H1 (cell line): Measurements from ENCODE around the gene MIDN. TPM values are rescaled to one million over a fixed set of nuclear protein-coding genes. Genes with fewer than 3 reads are reported as not detected.
A peak's percentile ranks its signal among the peaks of the same experiment; 100 is the strongest.

ENCODE experiments used
- CTCF ChIA-PET: fragments of 300-600 bp; sonication (Branson Sonifier 250); formaldehyde crosslinking; loops from one replicate; lab custom pipeline; 2021; ENCODE audit not compliant: partially characterized antibody; lab: Charles Lee
- POLR2A ChIA-PET: fragments of 300-600 bp; sonication (Branson Sonifier 250); formaldehyde crosslinking; loops from one replicate; lab custom pipeline; 2021; ENCODE audit warnings: inconsistent platforms; ENCODE audit not compliant: partially characterized antibody; lab: Charles Lee
- DNase-seq, 2 experiments: peaks; one replicate each; pipeline versions ENCODE4 v3.0.0 to v3.0.0-alpha.2; 2010 to 2022; ENCODE audit warnings: low spot score in 2 of 2, low read depth in 1 of 2, mixed read lengths in 1 of 2
- FAIRE-seq: peaks from 2 replicates; lab custom pipeline; 2011; peaks lifted over from hg19 to GRCh38; lab: Jason Lieb, UNC
- H2AFZ ChIP-seq: 2 replicates; pipeline ENCODE4 v1.8.1; 2012; ENCODE audit warnings: low read length, inconsistent platforms
- H2AK5ac ChIP-seq: 2 replicates; pipeline ENCODE4 v1.6.1; 2013; ENCODE audit warnings: low read depth, low read length
- H2BK120ac ChIP-seq: replicated peaks from 2 replicates; pipeline ENCODE3; 2013; ENCODE audit warnings: low read depth, low read length, inconsistent platforms
- H2BK12ac ChIP-seq: 2 replicates; pipeline ENCODE4 v1.6.1; 2013; ENCODE audit warnings: low read depth, low read length
- H2BK15ac ChIP-seq: 2 replicates; pipeline ENCODE4 v1.6.1; 2013; ENCODE audit warnings: low read length
- H2BK20ac ChIP-seq: 2 replicates; pipeline ENCODE4 v1.6.1; 2013; ENCODE audit warnings: low read length
- H2BK5ac ChIP-seq: 2 replicates; pipeline ENCODE4 v1.6.1; 2013; ENCODE audit warnings: low read depth, low read length
- H3K14ac ChIP-seq: 2 replicates; pipeline ENCODE4 v1.6.1; 2013; ENCODE audit warnings: inconsistent platforms; ENCODE audit not compliant: insufficient read length
- H3K18ac ChIP-seq: 2 replicates; pipeline ENCODE4 v1.6.1; 2013; ENCODE audit warnings: low read length; ENCODE audit errors: extremely low read depth
- H3K23ac ChIP-seq: 2 replicates; pipeline ENCODE4 v1.6.1; 2013; ENCODE audit warnings: inconsistent platforms; ENCODE audit not compliant: insufficient read length
- H3K23me2 ChIP-seq: 2 replicates; pipeline ENCODE4 v1.6.1; 2013; ENCODE audit warnings: low read depth, low read length
- H3K27ac ChIP-seq: 2 replicates; pipeline ENCODE4 v1.6.1; 2011; ENCODE audit warnings: low read depth, low read length, inconsistent platforms
- H3K27me3 ChIP-seq, 4 experiments: replicated peaks in 1 of 4; 1 replicate in 1 of 4; 2 replicates in 3 of 4; pipeline versions ENCODE4 v1.6.1 to v1.8.1; 2011 to 2013; ENCODE audit warnings: low read length in 3 of 4, mild to moderate bottlenecking in 3 of 4, inconsistent platforms in 2 of 4, mixed read lengths in 2 of 4, moderate library complexity in 1 of 4; ENCODE audit not compliant: control insufficient read depth in 3 of 4, insufficient read depth in 3 of 4; ENCODE audit errors: extremely low read depth in 1 of 4
- H3K36me3 ChIP-seq, 4 experiments: 2 replicates each; pipeline versions ENCODE4 v1.6.1 to v1.8.1; 2011 to 2013; ENCODE audit warnings: mild to moderate bottlenecking in 4 of 4, low read length in 3 of 4, moderate library complexity in 2 of 4, control low read depth in 1 of 4, inconsistent platforms in 1 of 4; ENCODE audit not compliant: insufficient read depth in 4 of 4, control insufficient read depth in 2 of 4
- H3K4ac ChIP-seq: replicated peaks from 2 replicates; pipeline ENCODE3; 2013; ENCODE audit warnings: low read length, low read depth, mixed read lengths, inconsistent platforms; ENCODE audit not compliant: insufficient read length
- H3K4me1 ChIP-seq, 4 experiments: replicated peaks in 1 of 4; 1 replicate in 1 of 4; 2 replicates in 3 of 4; pipeline versions ENCODE4 v1.6.1 to v1.8.1; 2011 to 2013; ENCODE audit warnings: low read length in 3 of 4, inconsistent platforms in 2 of 4, mixed read lengths in 1 of 4; ENCODE audit not compliant: insufficient read depth in 4 of 4, control insufficient read depth in 3 of 4
- H3K4me2 ChIP-seq, 2 experiments: 2 replicates each; pipeline versions ENCODE4 v1.6.1 to v1.8.1; 2011 to 2013; ENCODE audit warnings: low read depth in 2 of 2, low read length in 2 of 2, control low read depth in 1 of 2, inconsistent platforms in 1 of 2, mild to moderate bottlenecking in 1 of 2; ENCODE audit not compliant: insufficient read depth in 1 of 2
- H3K4me3 ChIP-seq, 4 experiments: fragments of 200-600, 300-600 bp in 1 of 4; sonication (generic), shearing (Covaris generic), sonication (Bioruptor Twin) in 1 of 4; 2 replicates each; pipeline versions ENCODE4 v1.5.1 to v1.8.1; 2011 to 2016; ENCODE audit warnings: low read length in 4 of 4, low read depth in 3 of 4, control low read depth in 2 of 4, inconsistent platforms in 2 of 4, mild to moderate bottlenecking in 2 of 4, mixed read lengths in 1 of 4, moderate library complexity in 1 of 4; ENCODE audit not compliant: insufficient read depth in 2 of 4; ENCODE audit errors: extremely low read depth in 1 of 4
- H3K56ac ChIP-seq: replicated peaks from 2 replicates; pipeline ENCODE3; 2013; ENCODE audit warnings: low read depth, mild to moderate bottlenecking, mixed read lengths, low read length, inconsistent platforms; ENCODE audit not compliant: insufficient read length
- H3K79me1 ChIP-seq: 2 replicates; pipeline ENCODE4 v1.6.1; 2013; ENCODE audit warnings: low read depth, low read length, control low read depth
- H3K79me2 ChIP-seq, 2 experiments: 2 replicates each; pipeline versions ENCODE4 v1.6.1 to v1.8.1; 2012 to 2013; ENCODE audit warnings: low read length in 2 of 2, mild to moderate bottlenecking in 2 of 2, inconsistent platforms in 1 of 2; ENCODE audit not compliant: insufficient read depth in 2 of 2, control insufficient read depth in 1 of 2
- H3K9ac ChIP-seq, 4 experiments: replicated peaks in 1 of 4; 1 replicate in 1 of 4; 2 replicates in 3 of 4; pipeline versions ENCODE4 v1.6.1 to v1.8.1; 2011 to 2013; ENCODE audit warnings: low read depth in 3 of 4, low read length in 3 of 4, control low read depth in 2 of 4, mild to moderate bottlenecking in 2 of 4, moderate library complexity in 2 of 4, inconsistent platforms in 1 of 4; ENCODE audit errors: extremely low read depth in 1 of 4
- H3K9me3 ChIP-seq, 2 experiments: 2 replicates each; pipeline versions ENCODE4 v1.6.1 to v1.8.1; 2012 to 2013; ENCODE audit warnings: mild to moderate bottlenecking in 2 of 2, moderate library complexity in 2 of 2, control low read depth in 1 of 2, inconsistent platforms in 1 of 2, low read depth in 1 of 2, low read length in 1 of 2, mixed read lengths in 1 of 2; ENCODE audit not compliant: insufficient read depth in 2 of 2
- H4K20me1 ChIP-seq, 2 experiments: replicated peaks in 1 of 2; 2 replicates each; pipeline versions ENCODE3 to v1.8.1; 2011 to 2013; ENCODE audit warnings: inconsistent platforms in 2 of 2, low read length in 2 of 2, mild to moderate bottlenecking in 1 of 2; ENCODE audit not compliant: insufficient read depth in 2 of 2, control insufficient read depth in 1 of 2
- H4K5ac ChIP-seq: 2 replicates; pipeline ENCODE4 v1.6.1; 2013; ENCODE audit warnings: low read length, low read depth, mixed read lengths, inconsistent platforms; ENCODE audit not compliant: insufficient read length
- H4K8ac ChIP-seq: 2 replicates; pipeline ENCODE4 v1.8.0; 2013; ENCODE audit warnings: mild to moderate bottlenecking, moderate library complexity, low read length, inconsistent platforms; ENCODE audit not compliant: insufficient read depth; ENCODE audit errors: extremely low read depth
- H4K91ac ChIP-seq: replicated peaks from 2 replicates; pipeline ENCODE3; 2013; ENCODE audit warnings: low read length, mixed read lengths, inconsistent platforms; ENCODE audit not compliant: insufficient read length
- POLR2A ChIP-seq, 2 experiments: IDR thresholded peaks; 1 replicate in 1 of 2; 2 replicates in 1 of 2; pipeline ENCODE4 v1.6.1; 2011; ENCODE audit warnings: low read depth in 2 of 2, low read length in 2 of 2, mild to moderate bottlenecking in 2 of 2; ENCODE audit errors: control extremely low read depth in 1 of 2
- POLR2AphosphoS5 ChIP-seq: IDR thresholded peaks from 2 replicates; pipeline ENCODE4 v1.6.1; 2011; ENCODE audit warnings: low read depth, low read length
- RNF2 ChIP-seq: fragments of 200-900, 300-1000 bp; sonication (generic); IDR thresholded peaks from 2 replicates; pipeline ENCODE4 v1.7.1; 2016; ENCODE audit warnings: borderline replicate concordance, low read depth, mild to moderate bottlenecking, antibody characterized with exemption, low read length; ENCODE audit not compliant: poor library complexity, severe bottlenecking; ENCODE audit errors: missing control alignments
- SIRT6 ChIP-seq: IDR thresholded peaks from one replicate; pipeline ENCODE4 v1.7.1; 2012; ENCODE audit warnings: low read length, inconsistent platforms
- WGBS, 2 experiments: shearing (Covaris generic) in 1 of 2; methylation state at CpG; one replicate each; pipeline versions ENCODE4 v1.1.6 to v1.1.7; 2013 to 2015; ENCODE audit warnings: low lambda C conversion rate in 2 of 2, mixed read lengths in 2 of 2, inconsistent platforms in 1 of 2, low coverage in 1 of 2, missing lambda C conversion rate in 1 of 2; ENCODE audit not compliant: insufficient replicate concordance in 2 of 2, insufficient coverage in 1 of 2, insufficient read length in 1 of 2; ENCODE audit errors: extremely low coverage in 1 of 2, missing lambda C conversion rate in 1 of 2; 5-methylcytosine and 5-hydroxymethylcytosine counted together
- polyA plus RNA-seq, 7 experiments: library from polyadenylated mRNA; depleted of rRNA in 3 of 7; stranded (reverse) in 5 of 7; unstranded in 2 of 7; fragments of >200 nt in 5 of 7; fragments of 200-250 nt in 2 of 7; gene quantifications; 1 replicate in 5 of 7; 2 replicates in 1 of 7; 4 replicates in 1 of 7; pipeline versions ENCODE4 v1.2.1 to v1.2.3, GENCODE V29; 2011 to 2013; ENCODE audit warnings: missing spikeins in 2 of 7, mixed read lengths in 2 of 7
- total RNA-seq: library from RNA; stranded (reverse); fragmentation: NEBNext Ultra II Directional; extraction: Animal tissue kit (Norgen Biotek cat#: 25700); gene quantifications from 2 replicates; pipeline ENCODE4 v1.2.1, GENCODE V29; 2021

Gene MIDN
- total and polyA plus RNA-seq, 2 of the 8 experiments (the other 6 are each of a cell fraction or from before 2014, with no cell fraction given), result 39.8 to 159 TPM

GRCh38 chr19:1256646-1257474 lies 8.5 kb downstream of the MIDN start:
- Histone ChIP-seq H2BK20ac (no peak overlapping the region), H3K27me3 (no peaks in the 10 kb centered on the region; a peak in 1 of 7 replicates), H3K18ac (no peak overlapping the region), H3K79me2 (peaks cover under 1 to 32% of the 10 kb centered on the region in 2 experiments; a peak in 3 of 4 replicates), H3K14ac (no peak overlapping the region), H3K23ac (no peak overlapping the region), H3K4me1 (peaks cover 0 to 35% (median 21%) of the 10 kb centered on the region in 4 experiments; a peak in 6 of 7 replicates), H3K56ac (no peak overlapping the region), H4K20me1 (peaks cover 17 to 32% of the 10 kb centered on the region in 2 experiments), H3K27ac (no peak overlapping the region), H4K91ac (no peak overlapping the region), H3K4me2 (no peak overlapping the region), H3K4me3 (no peak overlapping the region), H2BK5ac (no peak overlapping the region), H2AFZ (no peak overlapping the region), H2BK12ac (no peak overlapping the region), H2AK5ac (no peak overlapping the region), H3K36me3 (peaks cover 23 to 66% (median 37%) of the 10 kb centered on the region in 4 experiments), H3K4ac (no peak overlapping the region), H3K9me3 (no peaks in the 10 kb centered on the region), H2BK15ac (no peak overlapping the region), H2BK120ac (no peak overlapping the region), H4K5ac (no peak overlapping the region), H3K23me2 (peaks cover 13% of the 10 kb centered on the region; the same call in 1 of the 2 replicates), H4K8ac (no peak overlapping the region), H3K9ac (no peak overlapping the region), H3K79me1 (peaks cover 12% of the 10 kb centered on the region; the same call in 1 of the 2 replicates)
- ChIA-PET CTCF (interaction anchor here (0.6 to 15.9 kb wide), 3 partner anchors 10 to 221 kb away, joined by 4 to 212 read pairs (median 42); partner anchors contain the start of gene ATP5F1D), POLR2A (interaction anchor here (1.1 to 19.4 kb wide), 6 partner anchors 8 to 152 kb away, joined by 3 to 456 read pairs (median 168); partner anchors contain the start of genes ATP5F1D, CBARP, CIRBP and FAM174C)
- DNase-seq (no peak), FAIRE-seq (no peak)
- TF ChIP-seq RNF2 (no peak), POLR2A (IDR thresholded peaks at IDR 0.05; ENCODE audit: control extremely low read depth in 1 of 2, low read depth in 2 of 2, low read length in 2 of 2) (0 out of 3 replicates have a peak, but pooled peaks of 1 of the 2 experiments have one; percentile 19), POLR2AphosphoS5 (0 out of 2 replicates have a peak, but pooled peaks have one; percentile 40), SIRT6 (no peak)
- WGBS, 2 experiments, result 93% methylated on average over 42 of the region's 46 CpGs; no CpG with 5 or more reads in 1 of the 2 experiments
